ENCODE data around the gene DNAJC7. TPM values are rescaled to one million over a fixed set of nuclear protein-coding genes. Genes with fewer than 3 reads are reported as not detected.
"Not testable (repeated sequence)": the region's sequence is repeated elsewhere in the genome, so short reads cannot be mapped to it uniquely, and the experiment has no call there.

The DNAJC7 gene
- total and polyA plus RNA-seq, 9 donors: 58.3 to 113 (median 97.7) TPM

GRCh38 chr17:42016411-42016831, 818 bp downstream of the DNAJC7 start:
- 19% methylated on average over 5 of the region's 12 CpGs for WGBS (ENCODE audit: insufficient coverage)
- peak; percentile 39 for DNase-seq
- Histone ChIP-seq H3K27me3 (ENCODE audit: control insufficient read depth, insufficient read depth, low read length) (no peaks in the 10 kb centered on the region), H3K9me3 (replicated peaks; ENCODE audit: control insufficient read depth, low read depth, low read length) (no peaks in the 10 kb centered on the region), H3K36me3 (ENCODE audit: control insufficient read depth, insufficient read depth, low read length) (peaks cover 8% of the 10 kb centered on the region), H3K4me1 (ENCODE audit: control insufficient read depth, insufficient read depth, low read length) (peaks cover 31% of the 10 kb centered on the region), H3K4me3 (ENCODE audit: low read length) (peak overlapping the region; percentile 63), H3K27ac (ENCODE audit: low read length) (peak overlapping the region; percentile 97)

GRCh38 chr17:42013740-42014139, 3.5 kb downstream of the DNAJC7 start:
- WGBS (ENCODE audit: insufficient coverage): 100% methylated on average over 1 of the region's 12 CpGs
- not testable (repeated sequence) for H3K9me3 ChIP-seq (replicated peaks; ENCODE audit: control insufficient read depth, low read depth, low read length); H3K27me3 ChIP-seq (ENCODE audit: control insufficient read depth, insufficient read depth, low read length); H3K27ac ChIP-seq (ENCODE audit: low read length); DNase-seq; H3K4me3 ChIP-seq (ENCODE audit: low read length); H3K36me3 ChIP-seq (ENCODE audit: control insufficient read depth, insufficient read depth, low read length)
- H3K4me1 ChIP-seq (ENCODE audit: control insufficient read depth, insufficient read depth, low read length): peaks cover 20% of the 10 kb centered on the region

GRCh38 chr17:42012363-42012762, 4.9 kb downstream of the DNAJC7 start:
- peaks cover 11% of the 10 kb centered on the region for H3K4me1 ChIP-seq (ENCODE audit: control insufficient read depth, insufficient read depth, low read length)
- H3K27ac ChIP-seq (ENCODE audit: low read length): not testable (repeated sequence)
- WGBS (ENCODE audit: insufficient coverage): 100% methylated on average over 1 of the region's 4 CpGs

GRCh38 chr17:42010898-42011516, 6.2 kb downstream of the DNAJC7 start:
- no peaks in the 10 kb centered on the region for H3K9me3 ChIP-seq (replicated peaks; ENCODE audit: control insufficient read depth, low read depth, low read length)
- no peak for DNase-seq
- peaks cover 5% of the 10 kb centered on the region for H3K36me3 ChIP-seq (ENCODE audit: control insufficient read depth, insufficient read depth, low read length)
- H3K4me1 ChIP-seq (ENCODE audit: control insufficient read depth, insufficient read depth, low read length): peaks cover 7% of the 10 kb centered on the region
- H3K27ac ChIP-seq (ENCODE audit: low read length): no peak overlapping the region
- H3K4me3 ChIP-seq (ENCODE audit: low read length): no peak overlapping the region
- H3K27me3 ChIP-seq (ENCODE audit: control insufficient read depth, insufficient read depth, low read length): no peaks in the 10 kb centered on the region
- WGBS (ENCODE audit: insufficient coverage): no CpG with 5 or more reads among the region's 3 CpGs

More at GRCh38 chr17:42012363-42012762, 4.9 kb downstream of the DNAJC7 start:
- not testable (repeated sequence) for DNase-seq; H3K36me3 ChIP-seq (ENCODE audit: control insufficient read depth, insufficient read depth, low read length); H3K9me3 ChIP-seq (replicated peaks; ENCODE audit: control insufficient read depth, low read depth, low read length); H3K4me3 ChIP-seq (ENCODE audit: low read length); H3K27me3 ChIP-seq (ENCODE audit: control insufficient read depth, insufficient read depth, low read length)

- H3K27ac ChIP-seq (ENCODE audit: low read length); DNase-seq: not testable (repeated sequence)
- WGBS (ENCODE audit: insufficient coverage): 38% methylated on average over 1 of the region's 9 CpGs
These were observed 7.0 kb downstream of the DNAJC7 start for GRCh38 chr17:42010266-42010680.

GRCh38 chr17:42009170-42009569, 8.1 kb downstream of the DNAJC7 start:
- Histone ChIP-seq H3K36me3 (ENCODE audit: control insufficient read depth, insufficient read depth, low read length) (peaks cover 3% of the 10 kb centered on the region), H3K9me3 (replicated peaks; ENCODE audit: control insufficient read depth, low read depth, low read length) (no peaks in the 10 kb centered on the region), H3K4me1 (ENCODE audit: control insufficient read depth, insufficient read depth, low read length) (peaks cover 2% of the 10 kb centered on the region), H3K27ac (ENCODE audit: low read length) (no peak overlapping the region), H3K27me3 (ENCODE audit: control insufficient read depth, insufficient read depth, low read length) (no peaks in the 10 kb centered on the region), H3K4me3 (ENCODE audit: low read length) (no peak overlapping the region)
- WGBS (ENCODE audit: insufficient coverage): 60% methylated on average over 1 of the region's 4 CpGs
- DNase-seq: no peak

More at GRCh38 chr17:42010266-42010680, 7.0 kb downstream of the DNAJC7 start:
- H3K4me1 ChIP-seq (ENCODE audit: control insufficient read depth, insufficient read depth, low read length); H3K4me3 ChIP-seq (ENCODE audit: low read length); H3K9me3 ChIP-seq (replicated peaks; ENCODE audit: control insufficient read depth, low read depth, low read length); H3K27me3 ChIP-seq (ENCODE audit: control insufficient read depth, insufficient read depth, low read length); H3K36me3 ChIP-seq (ENCODE audit: control insufficient read depth, insufficient read depth, low read length): not testable (repeated sequence)

- no CpG with 5 or more reads among the region's 1 CpG for WGBS (ENCODE audit: insufficient coverage)
- Histone ChIP-seq H3K27ac (ENCODE audit: low read length) (no peak overlapping the region), H3K4me3 (ENCODE audit: low read length) (no peak overlapping the region), H3K36me3 (ENCODE audit: control insufficient read depth, insufficient read depth, low read length) (peaks cover 21% of the 10 kb centered on the region), H3K9me3 (replicated peaks; ENCODE audit: control insufficient read depth, low read depth, low read length) (no peaks in the 10 kb centered on the region), H3K4me1 (ENCODE audit: control insufficient read depth, insufficient read depth, low read length) (peaks cover 2% of the 10 kb centered on the region), H3K27me3 (ENCODE audit: control insufficient read depth, insufficient read depth, low read length) (no peaks in the 10 kb centered on the region)
- no peak for DNase-seq
These were observed 12.1 kb downstream of the DNAJC7 start for GRCh38 chr17:42005166-42005565.

GRCh38 chr17:42002792-42003301, 14.4 kb downstream of the DNAJC7 start:
- H3K9me3 ChIP-seq (replicated peaks; ENCODE audit: control insufficient read depth, low read depth, low read length): no peaks in the 10 kb centered on the region
- H3K4me1 ChIP-seq (ENCODE audit: control insufficient read depth, insufficient read depth, low read length): peaks cover 2% of the 10 kb centered on the region
- 83% methylated on average over 2 of the region's 3 CpGs for WGBS (ENCODE audit: insufficient coverage)
- no peak for DNase-seq
- H3K4me3 ChIP-seq (ENCODE audit: low read length): no peak overlapping the region
- H3K36me3 ChIP-seq (ENCODE audit: control insufficient read depth, insufficient read depth, low read length): peaks cover 37% of the 10 kb centered on the region
- no peak overlapping the region for H3K27ac ChIP-seq (ENCODE audit: low read length)
- H3K27me3 ChIP-seq (ENCODE audit: control insufficient read depth, insufficient read depth, low read length): no peaks in the 10 kb centered on the region

GRCh38 chr17:42002175-42002791, 15.0 kb downstream of the DNAJC7 start:
- WGBS (ENCODE audit: insufficient coverage): no CpG with 5 or more reads among the region's 7 CpGs
- Histone ChIP-seq H3K9me3 (replicated peaks; ENCODE audit: control insufficient read depth, low read depth, low read length) (no peaks in the 10 kb centered on the region), H3K27me3 (ENCODE audit: control insufficient read depth, insufficient read depth, low read length) (no peaks in the 10 kb centered on the region), H3K4me3 (ENCODE audit: low read length) (no peak overlapping the region), H3K4me1 (ENCODE audit: control insufficient read depth, insufficient read depth, low read length) (peaks cover 2% of the 10 kb centered on the region), H3K27ac (ENCODE audit: low read length) (no peak overlapping the region), H3K36me3 (ENCODE audit: control insufficient read depth, insufficient read depth, low read length) (peaks cover 43% of the 10 kb centered on the region)
- no peak for DNase-seq

GRCh38 chr17:42001729-42002128, 15.5 kb downstream of the DNAJC7 start:
- H3K27me3 ChIP-seq (ENCODE audit: control insufficient read depth, insufficient read depth, low read length): no peaks in the 10 kb centered on the region
- H3K4me3 ChIP-seq (ENCODE audit: low read length): no peak overlapping the region
- no peak overlapping the region for H3K27ac ChIP-seq (ENCODE audit: low read length)
- WGBS (ENCODE audit: insufficient coverage): no CpG with 5 or more reads among the region's 2 CpGs
- H3K9me3 ChIP-seq (replicated peaks; ENCODE audit: control insufficient read depth, low read depth, low read length): no peaks in the 10 kb centered on the region
- DNase-seq: no peak
- peaks cover 48% of the 10 kb centered on the region for H3K36me3 ChIP-seq (ENCODE audit: control insufficient read depth, insufficient read depth, low read length)
- H3K4me1 ChIP-seq (ENCODE audit: control insufficient read depth, insufficient read depth, low read length): no peaks in the 10 kb centered on the region
